NCI-H2196 treated with DMSO at 0.1 percent for 48 hours (cell line): ENCODE results near the gene ILDR1.
A peak's percentile ranks its signal among the peaks of the same experiment; 100 is the strongest.

Source experiments
- DNase-seq: peaks from one replicate; lab custom pipeline; 2025; ENCODE audit not compliant: unreplicated experiment; lab: John Stamatoyannopoulos, UW

The ILDR1 gene

DNA sequence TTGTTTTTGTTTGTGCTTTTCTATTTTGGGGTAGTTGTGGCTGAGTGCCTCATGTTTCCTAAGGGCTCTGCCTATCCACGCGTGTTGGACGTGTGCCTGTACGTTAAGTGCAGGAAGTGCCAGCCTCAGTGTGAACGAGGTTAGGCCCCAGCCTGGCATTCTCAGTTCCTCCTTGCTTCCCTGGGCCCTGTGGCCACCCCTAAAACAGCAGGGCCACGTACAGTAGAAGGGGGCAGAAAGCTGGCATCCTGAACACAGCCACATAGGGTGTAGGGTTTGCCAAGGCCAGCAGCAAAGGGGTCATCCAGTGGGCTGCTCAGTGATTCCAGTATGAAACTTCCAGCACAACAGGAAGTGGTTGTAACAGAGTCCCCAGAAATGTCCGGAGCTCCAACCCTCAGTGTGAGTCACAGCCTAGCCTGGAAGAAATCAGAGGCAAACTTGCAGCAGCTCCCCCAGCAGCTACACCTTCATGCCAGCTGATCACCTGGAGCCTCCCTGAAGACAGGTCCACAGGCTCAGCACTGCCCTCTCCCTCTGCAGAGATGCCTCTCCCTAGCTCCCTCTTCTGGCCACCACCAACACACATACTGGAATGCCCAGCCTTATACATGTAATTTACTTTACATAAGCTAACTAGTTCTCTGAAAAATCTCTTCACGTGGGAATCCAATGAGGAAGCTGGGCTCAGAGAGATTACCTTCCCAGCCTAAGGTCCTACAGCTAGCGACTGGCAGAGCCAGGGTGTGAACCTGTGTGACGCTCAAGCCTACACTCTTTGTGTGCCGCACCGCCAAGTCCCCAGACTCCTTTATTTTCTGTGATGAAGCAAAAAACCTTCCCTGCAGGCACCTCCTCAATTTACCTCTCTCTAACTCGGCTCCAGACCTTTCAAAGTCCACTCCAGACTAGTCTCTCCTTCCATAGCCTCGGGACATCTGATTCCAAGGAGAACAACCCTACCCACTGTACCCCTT lies 26.6 kb downstream of the ILDR1 start:
- peak; percentile 24 for DNase-seq

DNA sequence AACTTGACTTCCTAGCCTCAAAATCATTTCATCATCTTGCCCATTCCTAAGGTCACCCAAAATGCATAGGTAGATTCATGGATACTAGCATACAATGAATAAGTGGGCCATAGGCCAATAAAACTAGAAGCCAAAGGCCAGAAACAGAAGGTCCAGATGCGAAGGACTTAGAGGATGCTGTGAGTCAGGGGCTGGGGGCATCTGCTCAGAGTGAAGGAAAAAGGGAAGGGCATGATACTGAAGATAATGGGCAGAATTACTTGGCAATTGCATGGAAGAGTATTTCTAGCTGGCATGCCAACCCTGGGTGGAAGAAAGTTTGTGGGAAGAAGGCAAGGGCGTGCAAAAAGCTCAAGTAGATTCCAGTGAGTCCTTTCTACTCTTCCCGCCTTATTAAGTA lies 27.5 kb downstream of the ILDR1 start:
- DNase-seq: no peak

DNA sequence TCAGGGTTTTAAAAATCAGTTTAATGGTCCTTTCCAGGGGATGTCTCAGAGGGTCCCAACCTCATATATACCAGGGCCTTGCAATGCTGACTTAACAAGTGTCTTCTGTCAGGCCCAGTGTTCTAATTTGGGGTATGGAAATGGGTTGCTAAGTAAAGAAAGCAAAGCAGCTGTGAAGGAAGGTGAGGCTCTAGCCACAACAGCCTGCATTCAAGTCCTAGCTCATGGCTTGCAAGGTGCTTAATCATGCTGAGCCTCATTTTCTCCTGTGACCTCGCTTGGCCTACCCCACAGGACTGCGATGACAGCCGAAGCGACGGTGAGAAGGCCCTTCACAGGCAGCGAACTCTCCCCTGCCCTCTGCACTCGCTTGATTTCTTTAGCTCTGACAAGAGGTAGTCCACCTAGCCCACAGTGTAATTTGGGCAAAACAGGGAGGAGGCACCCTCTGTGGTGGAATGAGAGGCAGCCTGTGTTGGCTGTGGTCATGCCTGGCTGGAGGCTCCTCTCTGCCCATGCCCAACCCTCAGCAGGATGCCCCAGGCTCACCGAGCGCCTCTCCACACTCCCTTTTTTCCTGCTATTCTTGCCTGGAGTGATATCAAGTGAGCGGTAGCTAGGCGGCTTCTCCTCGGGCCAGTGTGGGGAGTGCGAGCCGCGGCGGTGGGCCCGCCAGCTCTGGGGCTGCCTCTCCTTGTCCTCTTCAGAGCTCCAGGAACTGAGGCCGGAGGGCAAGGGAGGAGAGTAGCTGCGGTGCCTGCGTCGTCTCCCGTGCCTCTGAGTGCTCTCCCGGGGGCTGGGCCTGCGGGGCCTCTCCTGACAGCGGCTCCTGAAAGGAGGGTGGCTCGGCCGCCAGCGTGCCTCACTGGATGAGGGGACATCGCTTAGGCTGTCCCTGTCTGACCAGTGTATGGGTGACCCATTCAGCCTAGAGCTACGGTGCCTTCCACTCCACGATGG lies 29.2 kb downstream of the ILDR1 start:
- DNase-seq: no peak

DNA sequence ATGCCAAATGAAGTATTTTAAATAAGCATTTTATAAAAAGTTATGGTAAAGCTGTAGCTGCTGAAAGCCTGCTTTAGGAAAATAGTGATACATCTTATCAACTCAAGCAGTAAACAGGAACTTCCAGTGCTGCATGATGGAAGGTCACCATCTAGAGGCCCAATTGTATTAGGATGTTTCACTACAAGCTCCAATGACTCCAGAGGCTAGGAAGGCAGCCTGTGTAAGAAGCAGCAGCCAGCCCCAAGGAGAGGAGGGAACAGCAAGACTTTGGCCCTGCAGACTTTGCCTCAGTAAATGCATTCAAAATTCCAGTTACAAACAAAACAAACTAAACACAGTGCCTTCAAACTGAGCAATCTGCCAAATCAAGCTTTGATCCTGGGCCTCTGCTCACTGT lies 32.1 kb downstream of the ILDR1 start:
- DNase-seq: no peak

DNA sequence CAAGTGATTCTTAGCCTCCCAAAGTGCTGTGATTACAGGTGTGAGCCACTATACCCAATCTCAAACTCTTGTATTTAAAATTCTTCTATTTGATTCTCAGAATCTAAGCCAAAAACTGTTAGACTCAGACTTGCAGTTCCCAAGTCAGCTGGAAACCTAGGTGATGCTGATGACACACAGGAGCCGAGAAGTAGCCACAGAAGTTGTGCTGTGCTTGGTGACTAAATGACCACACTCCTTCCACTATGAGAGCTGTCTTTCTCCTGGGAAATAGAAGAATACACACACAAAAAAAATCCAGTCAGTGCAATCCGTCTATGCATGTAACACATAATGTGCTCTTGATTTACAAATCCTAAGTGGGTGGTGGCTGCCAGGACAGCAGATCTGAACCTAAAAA lies 33.9 kb downstream of the ILDR1 start:
- DNase-seq: no peak

DNA sequence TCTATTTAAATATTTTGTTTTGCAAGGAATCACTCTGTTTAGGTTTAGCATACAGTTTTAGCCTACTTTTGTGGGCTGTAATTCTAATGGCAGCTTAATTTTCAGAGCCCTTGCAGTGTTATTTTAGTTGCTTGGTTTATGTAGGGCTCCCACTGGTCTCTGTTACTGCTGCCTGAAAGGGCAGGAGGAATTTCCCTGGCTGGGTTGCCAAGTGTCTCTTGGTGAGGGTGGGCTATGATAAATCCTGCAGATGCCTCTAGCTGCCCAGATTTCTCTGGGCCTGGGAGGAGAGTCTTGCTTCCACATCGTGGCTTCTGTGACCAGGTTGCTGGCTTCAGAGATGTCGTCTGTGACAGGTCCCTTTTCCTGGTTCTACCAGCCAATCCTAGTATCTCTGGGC lies 36.2 kb downstream of the ILDR1 start:
- DNase-seq: no peak

DNA sequence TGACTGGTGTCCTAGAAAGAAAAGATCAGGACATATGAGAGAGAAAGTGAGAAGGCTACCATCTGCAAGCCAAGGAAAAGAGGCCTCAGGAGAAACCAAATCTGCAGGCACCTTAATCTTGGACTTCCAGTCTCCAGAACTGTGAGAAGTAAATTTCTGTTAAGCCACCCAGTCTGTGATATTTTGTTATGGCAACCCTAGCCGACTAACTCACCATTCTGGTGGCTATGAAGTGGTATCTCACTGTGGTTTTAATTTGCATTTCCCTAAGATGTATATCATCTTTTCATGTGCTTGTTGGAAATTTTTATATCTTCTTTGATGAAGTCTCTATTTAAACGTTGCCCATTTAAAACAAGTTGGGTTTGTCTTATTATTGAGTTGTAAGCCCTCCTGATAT lies 40.6 kb downstream of the ILDR1 start:
- DNase-seq: no peak

DNA sequence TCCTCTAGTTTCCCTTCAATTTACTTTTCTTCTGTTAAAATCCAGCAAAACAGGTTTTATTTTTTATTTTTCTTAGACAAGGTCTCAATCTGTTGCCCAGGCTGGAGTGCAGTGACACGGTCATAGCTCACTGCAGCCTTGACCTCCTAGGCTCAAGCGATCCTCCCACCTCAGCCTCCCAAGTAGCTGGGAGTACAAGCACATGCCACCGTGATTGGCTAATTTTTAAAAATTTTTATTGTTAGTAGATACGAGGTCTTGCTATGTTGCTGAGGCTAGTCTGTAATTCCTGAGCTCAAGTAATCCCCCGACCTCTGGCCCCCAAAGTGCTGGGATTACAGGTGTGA lies 41.6 kb downstream of the ILDR1 start:
- DNase-seq: no peak

DNA sequence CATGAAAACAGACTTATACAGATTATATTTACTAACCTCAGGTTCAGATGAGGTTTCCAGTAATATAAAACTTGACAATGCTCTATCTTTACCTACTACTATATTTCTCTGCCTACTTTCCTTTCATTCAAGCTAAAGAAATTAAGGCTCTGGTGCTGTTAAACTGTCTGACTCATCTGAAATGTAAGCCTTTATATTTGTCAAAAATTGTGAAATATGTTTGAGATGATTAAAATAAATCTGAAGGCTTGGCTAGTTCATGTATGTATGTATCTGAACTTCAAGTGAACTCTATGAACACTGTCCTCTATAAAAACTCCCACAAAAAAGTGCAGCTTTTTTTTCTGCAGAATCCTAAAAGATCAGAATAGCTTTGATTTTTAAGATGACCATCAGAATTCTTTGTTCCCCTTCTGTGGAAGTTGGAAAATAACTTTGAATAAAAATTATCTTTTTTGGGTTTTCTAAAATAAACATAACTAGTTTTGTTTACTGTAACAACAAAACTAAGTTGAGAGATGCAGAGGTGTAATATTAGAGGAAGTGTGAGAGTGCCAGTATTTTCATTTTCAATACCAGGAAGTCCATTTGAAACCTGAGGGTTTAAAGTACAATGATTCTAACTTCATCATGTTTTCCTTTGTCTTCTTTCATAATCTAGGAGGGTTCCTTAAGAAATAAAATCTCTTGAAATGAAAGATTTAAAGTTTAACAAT lies 42.2 kb downstream of the ILDR1 start:
- DNase-seq: no peak

DNA sequence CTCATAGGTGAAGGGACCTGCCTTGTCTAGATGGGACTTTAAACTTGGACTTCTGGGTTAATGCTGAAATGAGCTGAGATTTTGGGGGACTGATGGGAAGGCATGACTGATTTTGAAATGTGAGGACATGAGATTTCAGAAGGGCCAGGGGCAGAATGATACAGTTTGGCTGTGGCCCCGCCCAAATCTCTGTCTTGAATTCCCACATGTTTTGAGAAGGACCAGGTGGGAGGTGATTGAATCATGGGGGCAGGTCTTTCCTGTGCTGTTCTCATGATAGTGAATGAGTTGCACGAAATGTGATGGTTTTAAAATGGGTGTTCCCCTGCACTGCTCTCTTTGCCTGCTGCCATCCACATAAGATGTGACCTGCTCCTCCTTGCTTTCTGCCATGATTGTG lies 42.8 kb downstream of the ILDR1 start:
- no peak for DNase-seq

DNA sequence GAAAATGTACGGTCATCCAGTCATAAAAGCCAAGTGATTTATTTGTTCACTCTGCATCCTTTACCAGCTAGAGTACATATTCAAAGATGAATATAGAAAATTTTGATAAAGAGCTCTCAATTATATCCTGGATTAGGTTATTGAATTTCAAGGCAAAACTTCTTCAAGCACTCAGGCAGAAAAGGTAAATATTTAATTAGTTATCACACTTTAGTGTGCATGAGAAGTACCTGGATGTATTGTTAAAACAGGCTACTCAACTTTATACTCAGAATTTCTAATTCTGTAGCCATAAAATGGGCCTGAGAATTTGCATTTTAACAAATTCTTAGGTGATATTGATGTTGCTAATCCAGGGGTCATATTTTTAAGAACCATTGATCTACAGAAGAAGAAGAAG lies 45.3 kb downstream of the ILDR1 start:
- no peak for DNase-seq

DNA sequence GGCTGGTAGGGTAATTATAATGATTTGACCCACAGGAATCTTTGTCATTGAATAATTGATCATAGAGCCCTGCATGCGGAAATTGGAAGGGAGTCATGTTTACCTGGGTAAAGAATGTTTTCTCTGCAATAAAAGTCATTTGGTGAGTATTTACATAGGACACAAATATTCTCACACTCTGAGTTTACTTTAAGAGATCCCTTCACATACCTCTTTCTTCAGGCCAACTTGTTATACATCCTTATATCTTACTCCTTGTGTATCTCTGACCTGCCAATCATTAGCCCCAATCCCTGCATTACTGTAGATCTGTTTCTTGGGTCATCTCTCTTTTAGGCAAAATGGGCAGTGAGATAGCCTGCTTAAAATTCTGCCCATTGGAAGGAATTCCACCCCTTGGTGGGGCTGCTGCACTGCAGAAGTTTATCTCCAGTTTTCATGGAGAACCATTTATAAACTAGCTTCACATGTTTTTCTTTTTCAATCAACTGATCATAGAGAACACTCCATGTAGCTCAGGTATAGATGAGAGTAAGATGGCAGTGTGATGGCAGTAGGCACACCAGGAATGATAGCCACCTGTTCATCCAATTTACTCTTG lies 46.2 kb downstream of the ILDR1 start:
- DNase-seq: no peak

DNA sequence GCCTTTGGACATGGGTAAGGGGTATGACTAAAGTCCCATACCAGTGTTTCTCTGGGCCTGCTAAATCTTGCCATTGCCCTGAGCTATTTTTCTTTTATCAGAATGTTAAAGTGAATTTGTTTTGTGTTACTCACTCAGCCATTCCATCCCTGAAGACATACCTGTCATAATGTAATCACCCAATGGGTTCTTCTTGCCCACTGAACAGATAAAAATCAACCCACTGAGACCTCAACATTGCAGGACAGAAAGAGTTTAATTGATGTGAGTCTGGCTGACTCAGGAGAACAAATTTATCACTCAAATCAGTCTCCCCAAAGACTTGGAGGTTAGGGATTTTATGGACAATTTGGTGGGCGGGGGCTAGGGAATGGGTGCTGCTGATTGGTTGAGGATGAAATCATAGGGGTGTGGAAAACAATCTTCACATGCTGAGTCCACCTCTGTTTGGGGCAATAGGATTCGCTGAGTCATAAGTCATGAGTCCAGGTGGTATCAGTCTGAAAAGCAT lies 47.4 kb downstream of the ILDR1 start:
- no peak for DNase-seq

DNA sequence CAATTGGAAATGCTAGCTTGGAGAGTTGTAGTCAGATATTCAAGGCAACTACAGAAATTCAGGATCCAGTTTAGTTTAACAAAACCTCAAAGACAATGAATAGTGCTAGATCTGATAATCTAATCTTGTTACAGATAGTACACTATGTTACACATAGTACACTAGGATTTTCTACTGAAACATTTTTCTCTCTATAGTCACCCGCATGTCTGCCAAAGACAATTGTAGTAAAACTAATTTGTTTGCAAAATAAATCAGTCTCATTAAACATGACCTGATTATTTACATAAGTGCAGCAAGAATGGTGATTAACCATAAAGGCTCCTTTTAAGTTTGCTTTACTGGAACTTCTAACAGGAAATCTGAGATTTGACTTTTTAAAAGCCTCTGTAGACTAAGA lies 52.0 kb downstream of the ILDR1 start:
- DNase-seq: no peak

DNA sequence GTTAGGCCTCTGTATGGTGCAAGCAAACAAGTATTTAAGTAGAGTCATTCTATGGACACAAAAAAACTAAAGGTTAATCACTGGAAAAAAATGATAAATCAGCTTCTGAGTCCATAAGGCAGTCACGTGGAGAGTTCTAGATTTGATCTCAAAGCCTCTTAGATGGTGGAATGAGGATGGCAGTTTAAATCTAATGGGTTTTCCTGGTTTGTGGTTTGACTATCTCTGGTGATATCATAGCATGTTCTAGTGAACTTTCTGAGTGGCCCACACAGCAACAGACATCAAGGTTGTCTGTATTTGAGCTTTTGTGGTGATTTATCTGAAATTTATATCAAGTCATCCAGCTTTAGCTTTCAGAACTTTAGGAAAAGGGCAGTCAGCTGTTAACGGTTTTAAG lies 52.4 kb downstream of the ILDR1 start:
- no peak for DNase-seq

DNA sequence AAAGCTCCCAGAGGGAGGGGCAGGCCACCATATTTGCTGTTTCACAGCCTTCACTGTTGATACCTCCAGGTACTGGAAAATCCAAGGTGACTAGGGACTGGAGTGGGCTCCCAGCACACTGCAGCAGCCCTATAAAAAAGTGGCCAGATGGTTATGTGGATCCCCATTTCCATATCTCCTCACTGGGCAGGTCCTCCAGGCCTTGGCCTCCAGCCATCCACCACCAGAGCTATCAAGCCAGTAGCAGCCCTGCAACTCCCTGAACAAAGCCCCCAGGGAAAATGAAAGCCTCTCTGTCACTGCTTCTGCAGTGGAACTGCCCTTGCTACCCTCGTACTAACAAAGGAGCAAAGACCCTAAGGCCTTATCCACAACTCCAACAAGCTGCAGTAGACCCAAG lies 58.4 kb downstream of the ILDR1 start:
- no peak for DNase-seq

DNA sequence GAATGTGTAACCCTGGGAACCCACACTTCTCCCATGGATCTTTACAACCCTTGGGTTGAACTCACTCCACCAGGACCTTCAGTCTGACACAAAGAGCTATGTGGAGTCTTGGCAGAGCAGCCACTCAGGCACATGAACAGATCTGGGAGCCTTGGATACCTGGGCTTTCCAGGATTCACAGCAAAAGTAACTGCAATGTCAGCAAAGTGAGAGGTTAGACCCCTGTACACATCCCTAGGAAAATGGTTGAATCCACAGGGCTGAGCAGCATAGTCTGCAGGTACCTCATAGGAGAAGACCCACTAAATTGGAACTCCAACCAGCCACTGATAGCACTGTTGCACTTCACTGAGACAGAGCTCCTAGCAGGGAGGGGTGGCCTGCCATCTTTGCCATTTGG lies 59.6 kb downstream of the ILDR1 start:
- DNase-seq: no peak

DNA sequence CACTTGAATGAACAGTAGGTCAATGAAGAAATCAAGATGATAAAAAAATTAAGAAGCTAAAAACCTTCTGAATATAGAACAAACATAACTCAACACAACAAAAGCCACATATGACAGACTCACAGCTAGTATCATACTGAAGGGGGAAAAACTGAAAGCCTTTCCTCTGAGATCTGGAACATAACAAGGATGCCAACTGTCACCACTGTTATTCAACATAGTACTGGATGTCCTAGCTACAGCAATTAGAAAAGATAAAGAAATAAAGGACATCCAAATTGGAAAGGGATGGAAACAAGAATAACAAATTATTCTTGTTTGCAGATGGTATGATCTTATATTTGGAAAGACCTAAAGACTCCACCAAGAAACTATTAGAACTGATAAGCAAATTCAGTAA lies 60.8 kb downstream of the ILDR1 start:
- no peak for DNase-seq

DNA sequence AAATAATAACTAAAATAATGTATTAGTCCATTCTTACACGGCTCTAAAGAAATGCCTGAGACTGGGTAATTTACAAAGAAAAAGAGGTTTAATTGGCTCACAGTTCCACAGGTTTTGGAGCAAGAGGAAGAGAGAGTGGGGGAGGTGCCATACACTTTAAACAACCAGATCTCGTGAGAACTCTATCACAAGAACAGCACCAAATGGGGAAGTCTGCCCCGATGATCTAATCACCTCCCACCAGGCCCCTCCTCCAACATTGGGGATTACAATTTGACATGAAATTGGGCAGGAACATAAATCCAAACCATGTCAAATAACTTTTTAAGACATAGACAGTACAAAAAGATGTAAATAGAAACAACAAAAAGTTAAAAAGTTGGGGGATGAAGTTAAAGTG lies 63.2 kb downstream of the ILDR1 start:
- DNase-seq: no peak

DNA sequence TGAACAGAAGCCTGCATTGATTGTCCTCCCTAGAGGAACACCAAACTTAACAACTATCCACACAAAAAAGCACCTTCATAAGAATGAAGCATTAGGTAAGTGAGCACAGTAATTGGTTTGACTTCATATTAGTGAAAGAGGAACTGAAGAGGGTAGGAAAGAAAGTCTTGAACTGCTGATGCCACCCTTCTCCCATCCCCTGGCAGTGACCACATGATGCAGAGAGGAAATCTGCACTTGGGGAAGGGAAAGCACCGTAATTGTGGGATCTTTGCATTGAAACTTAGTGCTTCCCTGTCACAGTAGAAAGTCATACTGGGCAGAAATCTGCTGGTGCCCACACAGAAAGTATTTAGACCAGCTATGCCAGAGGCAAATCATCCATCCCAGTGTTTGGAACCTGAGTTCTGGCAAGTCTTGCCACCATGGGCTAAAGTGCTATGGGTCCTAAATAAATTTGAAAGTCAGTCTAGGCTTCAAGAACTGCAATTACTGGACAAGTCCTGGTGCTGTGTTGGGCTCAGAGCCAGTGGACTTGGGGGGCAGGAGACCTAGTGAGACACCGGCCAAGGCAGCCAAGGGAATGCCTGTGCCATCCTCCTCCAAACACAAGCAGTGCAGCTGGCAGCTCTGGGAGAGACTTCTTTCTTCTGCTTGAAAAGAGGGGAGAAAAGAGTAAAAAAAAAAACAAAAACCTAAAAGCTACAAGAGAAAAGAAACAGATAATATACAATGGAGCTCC lies 64.2 kb downstream of the ILDR1 start:
- DNase-seq: no peak
